ENCODE results near the gene NAA16.

NAA16 gene

GRCh38 chr13:41296879-41297646, 14.0 kb upstream of the NAA16 start:
- TF ChIP-seq TEAD4 (IDR thresholded peaks at IDR 0.05) (no peak), CEBPB (IDR thresholded peaks at IDR 0.05) (no peak), EGR1 (IDR thresholded peaks at IDR 0.05) (no peak)

GRCh38 chr13:41299316-41300094, 11.6 kb upstream of the NAA16 start:
- TF ChIP-seq MAX (IDR thresholded peaks at IDR 0.05), result no peak
- TF ChIP-seq CEBPB (IDR thresholded peaks at IDR 0.05), result no peak
- TF ChIP-seq NFIC (IDR thresholded peaks at IDR 0.05), result no peak
- no peak for TF ChIP-seq TEAD4 (IDR thresholded peaks at IDR 0.05)
- no peak for TF ChIP-seq EP300 (IDR thresholded peaks at IDR 0.05; ENCODE audit: borderline replicate concordance)
- no peak for TF ChIP-seq REST (IDR thresholded peaks at IDR 0.05; ENCODE audit: low read depth)
- no peak for TF ChIP-seq YY1 (IDR thresholded peaks at IDR 0.05; ENCODE audit: low read depth)

- no peak for TF ChIP-seq ZBTB7A (IDR thresholded peaks at IDR 0.05; ENCODE audit: low read depth)
- no peak for TF ChIP-seq USF1 (IDR thresholded peaks at IDR 0.05)
- TF ChIP-seq EP300 (IDR thresholded peaks at IDR 0.05; ENCODE audit: borderline replicate concordance), result no peak
- TF ChIP-seq TCF12 (IDR thresholded peaks at IDR 0.05; ENCODE audit: low read depth), result no peak
- TF ChIP-seq CREB1 (IDR thresholded peaks at IDR 0.05; ENCODE audit: low read depth), result no peak
- no peak for TF ChIP-seq YY1 (IDR thresholded peaks at IDR 0.05; ENCODE audit: low read depth)
- TF ChIP-seq FOXM1 (IDR thresholded peaks at IDR 0.05; ENCODE audit: borderline replicate concordance, low read depth), result no peak
- TF ChIP-seq REST (IDR thresholded peaks at IDR 0.05; ENCODE audit: low read depth), result no peak
- no peak for TF ChIP-seq MAX (IDR thresholded peaks at IDR 0.05)
- TF ChIP-seq TAF1 (IDR thresholded peaks at IDR 0.05; ENCODE audit: low read depth), result no peak
- no peak for TF ChIP-seq NFIC (IDR thresholded peaks at IDR 0.05)
- no peak for TF ChIP-seq EGR1 (IDR thresholded peaks at IDR 0.05)
- TF ChIP-seq CEBPB (IDR thresholded peaks at IDR 0.05), result no peak
- TF ChIP-seq RAD21 (IDR thresholded peaks at IDR 0.05; ENCODE audit: low read depth), result no peak
- no peak for TF ChIP-seq TEAD4 (IDR thresholded peaks at IDR 0.05)
Measured at GRCh38 chr13:41302743-41303142, 8.3 kb upstream of the NAA16 start.

GRCh38 chr13:41304551-41304950, 6.5 kb upstream of the NAA16 start:
- TF ChIP-seq RAD21 (IDR thresholded peaks at IDR 0.05; ENCODE audit: low read depth) (no peak), EGR1 (IDR thresholded peaks at IDR 0.05) (no peak), ZBTB7A (IDR thresholded peaks at IDR 0.05; ENCODE audit: low read depth) (no peak), TCF12 (IDR thresholded peaks at IDR 0.05; ENCODE audit: low read depth) (no peak), REST (IDR thresholded peaks at IDR 0.05; ENCODE audit: low read depth) (no peak), USF1 (IDR thresholded peaks at IDR 0.05) (no peak), NFIC (IDR thresholded peaks at IDR 0.05) (no peak), EP300 (IDR thresholded peaks at IDR 0.05; ENCODE audit: borderline replicate concordance) (no peak), TAF1 (IDR thresholded peaks at IDR 0.05; ENCODE audit: low read depth) (no peak), FOXM1 (IDR thresholded peaks at IDR 0.05; ENCODE audit: borderline replicate concordance, low read depth) (no peak), CREB1 (IDR thresholded peaks at IDR 0.05; ENCODE audit: low read depth) (no peak), TEAD4 (IDR thresholded peaks at IDR 0.05) (no peak), CEBPB (IDR thresholded peaks at IDR 0.05) (no peak)

All from Ishikawa (cell line).